Femur (tissue), 1 donor: Measurements from ENCODE around the gene MYH9.
A peak's percentile ranks its signal among the peaks of the same experiment; 100 is the strongest.
"Not testable (repeated sequence)": the region's sequence is repeated elsewhere in the genome, so short reads cannot be mapped to it uniquely, and the experiment has no call there.

Experiments used
- DNase-seq: peaks from one replicate; pipeline ENCODE4 v3.0.0-alpha.2; 2017

MYH9 gene

DNA sequence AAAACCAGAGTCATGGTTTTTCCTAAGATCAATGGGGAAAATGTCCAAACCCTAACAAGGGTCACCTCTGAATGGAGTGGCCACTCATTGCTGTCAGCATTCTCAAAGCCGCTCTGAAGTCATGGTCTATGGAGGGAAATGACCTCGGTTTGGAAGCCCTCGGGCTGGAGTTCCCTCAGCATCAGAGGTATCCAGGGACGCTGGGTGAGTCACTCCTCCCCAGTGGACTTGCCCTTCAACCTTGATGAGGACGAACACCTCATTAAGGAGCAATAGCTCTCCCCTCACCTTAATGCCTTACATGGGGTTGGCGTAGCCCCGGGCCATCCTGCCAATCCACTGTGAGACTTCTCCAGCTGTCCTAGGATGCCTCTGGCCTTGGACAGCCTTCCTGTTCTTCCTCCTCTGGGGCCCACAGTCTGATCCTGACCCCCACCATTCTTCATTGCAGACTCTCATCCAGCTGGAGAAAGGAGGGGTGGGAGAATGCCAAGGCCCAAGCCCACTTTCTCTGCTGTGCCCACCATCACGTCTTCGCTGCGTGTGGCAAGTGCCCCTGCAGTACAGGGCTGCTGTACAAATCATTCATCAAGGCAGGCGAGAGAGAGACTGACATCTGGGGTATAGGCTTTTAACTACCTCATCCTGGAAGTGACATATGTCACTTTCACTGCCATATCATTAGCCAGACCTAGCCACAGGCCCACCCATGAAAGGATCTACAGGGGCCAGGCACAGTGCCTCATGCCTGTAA lies 25.4 kb upstream of the MYH9 start:
- no peak for DNase-seq

DNA sequence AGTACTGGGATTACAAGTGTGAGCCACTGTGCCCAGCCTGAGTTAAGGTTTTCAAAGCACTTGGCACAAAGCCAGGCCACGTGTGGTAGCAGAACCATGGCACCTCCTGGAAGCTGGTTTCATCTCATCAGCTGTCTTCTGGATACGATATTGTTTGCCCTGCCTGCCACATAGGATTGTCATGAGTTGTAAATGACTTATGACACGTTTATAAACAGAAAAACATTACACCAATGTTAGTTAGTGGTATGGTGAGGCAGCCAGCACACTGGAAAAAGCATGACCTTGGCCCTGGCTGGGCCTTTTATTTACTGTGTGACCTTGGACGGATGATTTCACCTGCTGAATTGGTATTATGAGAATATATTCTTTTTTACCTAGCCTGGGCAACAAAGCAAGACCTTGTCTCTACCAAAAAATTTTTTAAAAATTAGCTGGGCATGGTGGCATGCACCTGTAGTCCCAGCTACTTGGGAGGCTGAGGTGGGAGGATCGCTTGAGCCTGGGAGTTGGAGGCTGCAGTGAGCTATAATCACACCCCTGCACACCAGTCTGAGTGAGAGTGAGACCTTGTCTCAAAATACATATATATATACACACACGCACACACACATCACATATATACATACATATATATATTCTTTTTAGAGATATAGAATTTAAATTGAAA lies 24.0 kb upstream of the MYH9 start:
- DNase-seq = no peak

DNA sequence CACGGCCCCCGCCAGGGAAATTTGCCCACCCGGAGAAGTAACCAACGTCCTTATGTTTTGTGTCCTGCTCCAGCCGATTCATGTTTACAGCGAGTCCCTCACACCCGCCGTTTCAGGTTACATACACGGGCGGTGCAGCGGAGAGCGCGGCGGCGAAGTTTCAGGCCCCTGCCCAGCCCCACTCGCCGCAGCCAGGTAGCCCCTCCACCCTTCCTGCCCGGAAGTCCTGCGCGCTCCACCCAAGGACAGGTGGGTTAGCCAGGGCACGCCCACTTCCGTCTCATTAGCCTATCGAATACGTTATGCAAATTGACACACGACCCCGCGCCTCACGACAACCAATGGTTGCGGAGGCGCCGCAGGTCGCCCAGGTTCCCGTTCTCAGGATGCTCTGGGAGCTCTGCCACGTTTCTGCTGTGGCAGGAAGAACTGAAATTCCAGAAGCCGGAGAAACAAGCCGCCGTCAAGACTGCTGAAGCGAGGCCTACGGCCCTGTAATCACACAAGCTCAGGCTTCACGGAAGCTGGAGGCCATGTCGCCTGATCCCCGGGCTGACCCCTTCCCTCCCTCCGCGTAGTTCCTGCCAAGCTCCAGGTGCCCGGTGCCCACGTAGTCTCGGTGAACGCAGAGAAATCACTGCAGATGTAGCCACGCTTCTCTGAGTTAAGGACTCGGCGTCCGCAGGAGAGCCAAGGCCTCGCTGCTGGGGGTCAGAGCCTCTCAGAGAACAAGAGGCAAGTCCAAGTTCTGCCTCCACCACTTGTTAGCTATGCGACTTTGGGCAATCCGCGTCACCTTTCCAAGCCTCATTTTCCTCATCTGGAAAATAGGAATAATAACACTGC lies 22.4 kb upstream of the MYH9 start:
- DNase-seq = peak; percentile 89

DNA sequence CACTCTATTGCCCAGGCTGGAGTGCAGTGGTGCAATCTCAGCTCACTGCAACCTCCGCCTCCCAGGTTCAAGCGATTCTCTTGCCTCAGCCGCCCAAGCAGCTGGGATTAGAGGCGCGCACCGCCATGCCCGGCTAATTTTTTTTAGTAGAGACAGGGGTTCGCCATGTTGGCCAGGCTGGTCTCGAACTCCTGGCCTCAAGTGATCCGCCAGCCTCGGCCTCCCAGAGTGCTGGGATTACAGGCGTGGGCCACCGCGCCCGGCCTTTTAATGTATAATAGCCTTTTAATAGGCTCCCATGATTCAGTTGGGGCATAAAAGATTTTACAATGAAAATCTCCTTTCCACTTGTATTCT lies 21.8 kb upstream of the MYH9 start:
- not testable (repeated sequence) for DNase-seq

DNA sequence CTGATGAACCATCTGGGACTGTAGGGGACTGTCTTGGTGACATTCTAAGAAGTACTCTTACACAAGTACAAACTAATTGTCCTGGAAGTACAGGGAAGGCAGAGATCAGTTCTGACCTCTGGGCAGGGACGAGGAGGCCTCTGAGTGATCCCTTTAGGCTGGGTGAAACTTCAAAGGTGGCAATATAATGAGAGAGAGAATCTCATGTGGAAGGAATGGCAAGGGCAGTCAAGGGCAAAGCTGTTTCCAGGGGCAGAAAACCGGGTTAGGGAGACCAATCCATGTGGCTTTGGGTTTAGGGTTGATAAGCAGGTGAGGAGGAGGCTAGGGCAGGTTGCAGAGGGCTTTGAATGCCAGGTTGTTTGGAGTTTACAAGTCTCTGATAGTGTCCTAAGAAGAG lies 21.3 kb upstream of the MYH9 start:
- no peak for DNase-seq

DNA sequence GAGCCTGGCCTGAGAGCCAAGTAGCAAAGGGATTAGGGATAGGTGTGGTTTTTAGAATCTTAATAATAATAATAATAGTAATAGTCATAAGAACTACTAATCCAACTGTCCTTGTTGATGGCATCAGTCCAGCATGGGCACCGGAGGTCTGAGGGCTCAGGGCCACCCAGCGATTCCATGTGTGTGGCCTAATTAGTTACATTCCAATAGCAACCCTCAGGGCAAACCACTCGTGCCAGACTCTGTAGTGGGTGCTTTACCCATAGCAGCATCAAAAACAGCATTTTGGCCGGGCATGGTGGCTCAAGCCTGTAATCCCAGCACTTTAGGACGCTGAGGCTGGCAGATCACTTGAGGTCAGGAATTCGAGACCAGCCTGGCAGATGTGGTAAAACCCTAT lies 19.0 kb upstream of the MYH9 start:
- DNase-seq = no peak

DNA sequence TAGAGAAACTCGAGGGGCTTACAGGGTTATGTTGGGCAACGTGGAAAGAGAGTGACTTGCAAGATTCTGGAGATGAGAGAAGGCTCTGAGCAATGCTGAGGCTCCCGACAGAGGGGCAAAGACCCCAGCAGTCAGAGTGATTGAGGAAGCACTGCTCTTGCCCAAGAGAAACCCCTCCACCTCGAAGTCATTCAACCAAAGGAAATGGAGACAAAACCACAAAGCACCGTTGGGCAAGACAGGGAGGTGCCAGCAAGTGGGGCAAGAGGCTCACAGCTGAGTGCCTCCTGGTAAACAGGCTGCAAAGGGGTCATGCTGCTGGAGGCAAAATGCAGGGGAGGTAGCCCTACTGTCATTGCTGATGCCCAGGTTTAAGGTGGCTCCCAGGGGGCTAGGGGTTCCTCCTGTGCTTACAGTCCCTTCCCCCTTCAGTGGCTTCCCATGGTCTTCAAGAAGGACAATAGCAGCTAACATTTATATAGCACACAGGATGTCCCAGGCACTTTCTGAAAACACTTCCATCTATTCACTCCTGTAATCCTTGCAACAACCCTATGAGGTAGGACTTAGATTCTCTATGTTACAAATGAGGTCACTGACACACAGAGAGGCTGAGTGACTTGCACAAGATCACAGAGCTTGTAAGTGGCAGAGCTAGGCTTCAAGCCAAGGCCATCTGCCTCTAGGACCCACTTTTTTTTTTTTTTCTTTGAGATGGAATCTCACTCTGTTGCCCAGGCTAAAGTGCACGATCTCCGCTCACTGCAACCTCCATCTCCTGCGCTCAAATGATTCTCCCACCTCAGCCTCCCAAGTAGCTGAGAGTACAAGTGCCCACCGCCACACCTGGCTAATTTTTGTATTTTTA lies 18.1 kb upstream of the MYH9 start:
- DNase-seq = peak; percentile 69

DNA sequence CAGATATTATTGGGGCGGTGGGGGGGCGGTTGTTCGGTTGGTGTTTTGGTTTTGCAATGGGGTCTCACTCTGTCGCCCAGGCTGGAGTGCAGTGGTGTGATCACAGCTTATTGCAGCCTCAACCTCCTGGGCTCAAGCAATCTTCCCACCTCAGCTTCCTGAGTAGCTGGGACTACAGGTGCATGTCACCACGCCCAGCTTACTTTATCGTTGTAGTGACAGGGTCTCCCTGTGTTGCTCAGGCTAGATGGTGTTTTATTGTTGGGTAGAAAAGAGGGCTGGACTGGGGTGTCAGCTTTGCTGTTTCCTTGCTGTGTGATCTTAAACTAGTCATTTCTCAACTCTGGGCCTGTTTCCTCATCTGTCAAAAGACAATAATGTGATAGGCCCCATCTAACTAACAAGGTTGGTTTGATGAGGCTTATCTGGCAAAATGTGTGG lies 17.5 kb upstream of the MYH9 start:
- DNase-seq = no peak

DNA sequence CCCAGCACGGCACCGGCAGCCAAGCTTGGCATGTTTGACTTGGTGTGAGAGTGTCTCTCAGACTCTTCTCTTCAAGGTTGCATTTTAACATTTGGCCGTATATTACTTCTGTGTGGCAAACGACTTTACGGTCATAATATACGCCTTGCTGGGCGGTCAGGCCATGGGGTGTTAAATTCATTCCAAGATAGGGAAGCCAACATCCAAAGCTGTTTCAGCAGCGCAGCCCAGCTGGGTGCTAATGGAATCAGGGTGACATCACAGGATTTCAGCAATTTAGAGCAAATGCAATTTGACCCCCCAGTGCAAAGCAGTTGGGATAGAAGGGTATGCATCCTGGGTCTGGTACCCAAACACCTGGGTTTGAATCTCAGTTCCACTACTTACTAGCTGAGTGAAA lies 16.7 kb upstream of the MYH9 start:
- no peak for DNase-seq

DNA sequence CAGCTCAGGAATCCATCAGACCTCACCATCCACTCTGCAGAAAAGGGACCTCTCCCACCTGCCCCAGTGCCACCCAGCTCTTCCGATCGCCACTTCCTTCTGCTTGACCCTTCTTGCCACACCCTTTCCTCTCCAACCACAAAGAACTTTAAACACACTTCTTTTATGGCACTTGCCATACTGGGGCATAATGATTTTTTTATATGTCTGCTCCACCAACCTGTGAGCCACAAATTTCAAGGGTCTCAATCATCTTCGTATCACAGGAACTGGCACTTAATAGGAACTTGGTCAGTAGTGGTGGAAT lies 11.7 kb upstream of the MYH9 start:
- no peak for DNase-seq

DNA sequence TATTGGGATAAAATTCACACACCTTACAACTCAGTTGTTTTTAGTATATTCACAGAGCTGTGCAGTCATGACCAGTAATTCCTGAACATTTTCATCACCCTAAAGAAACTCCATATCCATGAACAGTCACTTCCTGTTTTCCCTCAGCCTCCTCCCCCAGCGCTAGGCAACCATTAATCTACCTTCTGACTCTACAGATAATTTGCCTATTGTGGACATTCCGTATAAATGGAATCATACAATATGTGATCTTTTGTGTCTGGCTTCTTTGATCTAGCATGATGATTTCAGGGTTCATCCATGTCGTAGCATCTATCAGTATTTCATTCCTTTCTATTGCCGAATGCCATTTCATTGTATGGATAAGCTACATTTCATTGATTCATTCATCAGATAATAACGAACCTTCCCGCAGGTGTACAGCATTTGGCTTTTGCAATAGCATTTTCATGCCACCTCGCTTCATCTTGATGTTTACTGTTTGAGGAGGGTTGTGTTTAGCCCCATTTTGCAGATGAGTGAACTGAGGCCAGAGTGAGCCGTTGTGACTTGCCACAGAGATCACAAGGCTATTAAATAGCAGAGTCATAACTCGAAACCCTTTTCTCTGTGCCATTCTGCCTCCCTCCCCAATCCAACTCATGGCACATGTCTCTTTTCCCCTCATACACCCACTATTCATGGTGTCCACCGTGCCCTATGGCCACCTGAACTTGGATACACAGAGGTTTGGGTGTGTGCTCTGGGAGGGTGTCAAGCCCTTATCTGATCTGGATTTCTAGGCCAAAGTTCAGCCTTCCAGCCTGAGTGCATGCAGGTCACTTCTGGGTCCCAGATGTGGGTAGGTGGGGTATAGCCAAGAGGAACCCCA lies 11.1 kb upstream of the MYH9 start:
- no peak for DNase-seq

DNA sequence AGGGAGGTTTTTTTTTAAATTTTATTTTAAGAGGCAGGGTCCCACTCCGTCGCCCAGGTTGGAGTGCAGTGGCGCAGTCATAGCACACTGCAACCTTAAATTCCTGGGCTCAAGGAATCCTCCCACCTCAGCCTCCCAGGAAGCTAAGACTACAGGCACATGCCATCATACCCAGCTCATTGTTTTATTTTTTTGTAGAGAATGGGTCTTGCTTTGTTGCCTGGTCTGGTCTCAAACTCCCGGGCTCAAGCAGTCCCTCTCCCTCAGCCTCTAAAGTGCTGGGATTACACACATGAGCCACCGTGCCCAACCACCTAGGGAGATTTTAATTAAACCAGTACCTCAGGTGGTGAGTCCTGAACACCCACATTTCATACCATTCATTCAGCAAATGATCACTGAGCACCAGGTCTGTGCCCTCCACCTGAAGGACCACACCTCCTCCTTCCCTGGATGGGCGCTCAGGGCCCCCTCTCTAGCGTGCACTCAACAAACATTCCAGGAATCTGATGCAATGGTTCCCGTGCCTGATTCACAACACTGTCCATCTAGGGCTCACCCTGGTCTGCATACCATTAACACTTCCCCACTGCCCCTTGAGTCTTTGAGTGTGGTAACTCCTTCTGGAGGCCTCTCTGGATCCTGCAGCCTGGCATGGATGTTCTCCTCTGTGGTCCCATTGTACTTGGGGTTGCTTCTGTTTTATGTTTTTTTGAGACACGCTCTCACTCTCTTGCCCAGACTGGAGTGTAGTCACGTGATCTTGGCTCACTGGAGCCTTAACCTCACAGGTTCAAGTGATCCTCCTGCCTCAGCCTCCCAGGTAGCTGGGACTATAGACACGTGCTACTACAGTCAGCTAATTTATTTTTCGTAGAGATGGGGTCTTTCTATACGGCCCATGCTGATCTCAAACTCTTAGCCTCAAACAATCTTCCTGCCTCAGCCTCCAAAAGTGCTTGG lies 9.6 kb upstream of the MYH9 start:
- DNase-seq = no peak

DNA sequence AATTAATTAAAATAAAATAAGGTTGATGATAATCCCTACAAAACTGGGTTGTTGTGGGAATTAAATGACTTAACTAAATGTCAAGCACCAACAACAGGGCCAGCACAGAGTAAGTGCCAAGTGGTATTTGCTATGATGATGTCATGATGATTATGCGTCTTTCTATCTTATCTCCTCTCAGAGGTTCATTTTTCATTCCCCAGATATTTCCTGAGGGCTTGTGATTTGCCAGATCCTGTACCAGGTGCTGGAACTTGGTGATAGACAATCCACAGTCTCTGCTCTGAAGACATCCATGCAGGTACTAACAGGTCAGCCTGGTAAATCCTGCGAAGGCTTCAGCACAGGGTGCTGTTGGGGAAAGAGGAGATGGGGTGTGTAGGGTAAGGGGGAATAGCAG lies 8.1 kb upstream of the MYH9 start:
- no peak for DNase-seq

DNA sequence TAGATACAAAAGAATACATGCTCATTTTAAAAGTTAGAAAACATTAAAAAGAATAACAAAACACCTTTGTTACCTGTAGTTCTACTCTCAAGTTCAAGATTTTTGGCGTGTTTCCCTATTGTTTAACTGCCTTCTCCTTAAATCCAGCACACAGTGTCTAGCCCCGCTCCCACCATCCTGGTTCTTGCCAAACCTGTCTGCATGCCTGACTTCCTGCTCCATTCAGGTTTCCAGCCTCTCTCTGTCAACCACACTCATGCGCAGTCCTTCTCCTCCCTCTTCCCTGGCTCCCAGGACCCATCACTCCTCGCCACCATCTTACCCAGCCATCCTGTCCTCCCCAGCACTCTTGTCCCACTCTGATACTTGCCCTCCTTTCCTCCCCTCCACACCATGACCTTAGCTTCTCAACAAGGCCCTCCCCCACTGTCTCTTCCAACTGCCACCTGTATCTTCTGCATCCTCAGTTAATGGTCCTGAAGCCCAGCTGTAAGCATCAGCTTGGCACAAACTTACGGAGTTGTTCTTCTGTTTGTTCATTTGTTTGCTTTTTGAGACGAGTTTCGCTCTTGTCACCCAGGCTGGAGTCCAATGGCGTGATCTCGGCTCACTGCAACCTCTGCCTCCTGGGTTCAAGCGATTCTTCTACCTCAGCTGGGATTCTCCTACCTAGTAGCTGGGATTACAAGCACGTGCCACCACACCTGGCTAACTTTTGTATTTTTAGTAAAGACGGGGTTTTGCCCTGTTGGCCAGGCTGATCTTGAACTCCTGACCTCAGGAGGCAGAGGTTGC lies 7.5 kb upstream of the MYH9 start:
- DNase-seq = no peak

DNA sequence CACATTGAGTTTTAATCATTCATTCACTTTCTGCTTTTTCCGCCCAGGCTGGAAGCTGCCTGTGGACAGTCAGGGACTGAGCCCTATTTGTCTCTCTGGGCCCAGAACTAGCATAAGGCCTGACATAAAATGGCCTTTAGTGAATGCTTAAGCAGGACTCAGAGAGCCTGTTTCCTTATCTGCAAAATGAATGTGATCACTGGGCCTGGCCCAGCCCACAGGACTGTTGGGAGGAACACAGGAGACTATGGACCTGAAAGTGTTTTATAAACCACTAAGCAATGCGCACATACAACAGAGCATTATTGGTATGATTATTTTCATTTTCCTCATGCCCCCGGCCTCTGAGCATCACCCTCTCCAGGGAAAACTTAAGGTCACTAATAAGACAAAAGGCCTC lies 3.9 kb upstream of the MYH9 start:
- DNase-seq = no peak

DNA sequence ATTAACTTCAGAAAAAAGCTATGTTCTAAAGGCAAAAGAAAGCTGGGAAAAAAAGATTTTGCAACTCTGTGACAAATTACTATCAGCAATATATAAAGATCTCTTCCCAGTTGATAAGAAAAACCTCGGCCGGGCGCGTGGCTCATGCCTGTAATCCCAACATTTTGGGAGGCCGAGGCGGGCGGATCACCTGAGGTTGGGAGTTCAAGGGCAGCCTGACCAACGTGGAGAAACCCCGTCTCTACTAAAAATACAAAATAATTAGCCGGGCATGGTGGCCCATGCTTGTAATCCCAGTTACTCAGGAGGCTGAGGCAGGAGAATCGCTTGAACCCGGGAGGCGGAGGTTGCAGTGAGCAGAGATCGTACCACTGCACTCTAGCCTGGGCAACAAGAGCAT lies 1.4 kb upstream of the MYH9 start:
- DNase-seq = not testable (repeated sequence)

DNA sequence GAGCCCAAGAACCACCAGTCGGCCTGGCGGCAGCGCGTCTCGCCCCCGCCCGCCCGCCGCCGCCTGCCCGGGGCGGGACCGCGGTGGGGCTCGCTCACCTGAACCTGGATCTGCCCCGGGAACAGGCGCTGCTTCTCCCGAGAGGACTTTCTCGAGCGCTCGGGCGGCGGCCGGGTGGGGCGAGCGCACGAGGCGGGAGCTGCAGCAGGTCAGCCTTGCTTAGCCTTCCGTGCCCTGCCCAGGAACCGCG lies 133 bp downstream of the MYH9 start:
- DNase-seq = no peak

DNA sequence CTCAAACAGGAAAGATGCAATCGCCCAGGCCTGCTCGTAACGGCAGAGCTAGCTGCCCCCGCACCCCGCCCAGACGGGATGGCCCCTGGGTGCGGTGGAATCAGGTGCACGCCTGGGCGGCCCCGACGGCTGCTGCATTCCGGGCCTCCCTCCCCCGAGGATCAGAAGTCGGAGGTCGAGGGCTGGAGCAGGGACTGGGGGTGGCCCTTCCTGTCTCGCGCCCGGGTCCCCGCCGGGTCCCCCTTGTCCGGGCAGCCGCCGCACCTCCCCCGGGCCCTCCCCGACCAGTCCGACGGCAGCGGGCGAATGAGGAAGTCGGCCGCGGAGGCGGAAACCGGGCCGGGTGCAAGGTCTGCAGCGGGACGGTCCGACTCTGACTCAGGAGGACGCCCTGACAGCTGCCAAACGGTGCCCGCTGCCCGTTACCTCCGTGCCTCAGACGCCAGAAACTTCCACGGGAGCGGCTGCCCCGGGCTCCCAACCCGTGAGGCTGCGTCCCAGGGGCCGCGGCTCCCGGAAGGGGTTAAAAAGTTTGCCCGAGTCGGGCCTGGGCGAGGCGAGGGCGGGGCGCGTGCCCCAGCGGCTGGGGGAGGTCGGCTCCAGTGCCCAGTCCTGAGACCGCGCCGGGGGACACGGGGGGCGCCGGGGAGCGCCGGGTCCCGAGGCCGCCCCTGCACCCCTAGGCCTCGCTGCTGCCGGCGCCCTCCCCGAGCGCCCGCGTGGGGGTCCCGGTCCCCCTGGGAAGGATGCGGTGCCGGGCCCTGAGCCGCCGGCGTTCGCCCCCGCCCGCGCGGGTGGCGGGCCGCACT lies 663 bp downstream of the MYH9 start:
- peak; percentile 77 for DNase-seq

DNA sequence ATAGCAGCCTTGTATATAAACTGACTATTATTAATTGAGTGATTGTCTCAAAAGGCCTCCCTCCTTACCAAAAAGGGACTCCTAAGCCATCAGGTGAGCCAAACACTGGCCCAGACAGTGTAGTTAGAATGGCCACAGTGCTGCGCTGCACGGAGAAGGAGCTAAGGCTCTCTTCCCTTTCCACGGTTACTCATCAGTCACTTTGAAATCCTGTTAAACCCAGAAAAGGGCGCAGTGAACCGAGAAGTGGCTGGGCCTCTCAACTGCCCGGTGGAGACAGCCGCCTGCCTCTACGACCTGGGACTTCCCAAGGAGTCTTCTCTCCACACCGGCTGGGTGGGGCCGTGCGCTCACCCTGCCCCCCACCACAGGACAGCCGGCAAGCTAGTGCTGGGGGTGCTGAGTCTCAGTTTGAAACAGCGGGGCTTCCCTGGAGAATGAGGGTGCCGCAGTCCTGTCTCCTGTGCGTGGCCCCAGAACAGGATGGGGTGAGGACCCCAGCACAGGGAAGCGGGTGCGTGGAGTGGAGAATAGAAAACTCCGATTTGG lies 1.3 kb downstream of the MYH9 start:
- peak; percentile 48 for DNase-seq
